ENCODE measurements around the gene HELZ2. TPM values are rescaled to one million over a fixed set of nuclear protein-coding genes. Genes with fewer than 3 reads are reported as not detected.

The HELZ2 gene
- total and polyA plus RNA-seq, 2 donors (not counting 1 experiment from before 2014, with no cell fraction given), result 36.3 to 52.6 TPM

GRCh38 chr20:63598479-63599395 lies 24.7 kb upstream of the HELZ2 start:
- H3K9ac ChIP-seq (ENCODE audit: low read length), result no peak overlapping the region
- H3K27ac ChIP-seq (ENCODE audit: low read length in 2 of 2), result no peak overlapping the region
- no peaks in the 10 kb centered on the region for H3K27me3 ChIP-seq (replicated peaks in 1 of 4; ENCODE audit: control extremely low read depth in 1 of 4, control insufficient read depth in 3 of 4, insufficient read depth in 4 of 4, low read length in 3 of 4)
- DNase-seq (no peak), ATAC-seq (ENCODE audit: low read depth) (no peak)
- intact Hi-C loops (cut with micrococcal nuclease), result no loop called here
- H3K4me3 Mint-ChIP-seq, result no peak overlapping the region
- peaks cover 8% of the 10 kb centered on the region for H3K4me1 Mint-ChIP-seq
- ChIA-PET CTCF (interaction anchor here (1.0 kb wide), 1 partner anchor 44 kb away, joined by 3 read pairs; no protein-coding TSS in a partner anchor), POLR2A (interaction anchor here (0.5 to 0.6 kb wide), 2 partner anchors 27 to 383 kb away, joined by 3 to 4 read pairs; no protein-coding TSS in a partner anchor)
- whole genome bisulfite sequencing (ENCODE audit: insufficient coverage), result 97% methylated on average over 32 of the region's 33 CpGs
- H2AFZ ChIP-seq (ENCODE audit: insufficient read depth, low read depth, low read length, poor library complexity, severe bottlenecking), result no peak overlapping the region
- TF ChIP-seq EZH2 (IDR thresholded peaks at IDR 0.05; ENCODE audit: borderline replicate concordance, insufficient read depth, low read depth, low read length, poor library complexity, severe bottlenecking) (no peak), CTCF (IDR thresholded peaks at IDR 0.05) (no peak)
- H3K4me2 ChIP-seq (replicated peaks; ENCODE audit: low read depth, low read length, poor library complexity, severe bottlenecking), result no peak overlapping the region
- H3K9me3 ChIP-seq (ENCODE audit: control extremely low read depth in 1 of 3, control insufficient read depth in 2 of 3, insufficient read depth in 1 of 3, low read length in 2 of 3), result peaks cover 0 to 9% (median 0%) of the 10 kb centered on the region in 3 donors
- H3K27me3 Mint-ChIP-seq, result no peaks in the 10 kb centered on the region
- H3K4me3 ChIP-seq (ENCODE audit: control extremely low read depth in 1 of 5, extremely low read depth in 1 of 5, insufficient read depth in 1 of 5, low read depth in 2 of 5, low read length in 4 of 5), result no peak overlapping the region
- H3K36me3 ChIP-seq (replicated peaks in 1 of 2; ENCODE audit: control extremely low read depth in 1 of 2, control insufficient read depth in 1 of 2, extremely low read depth in 1 of 2, insufficient read depth in 2 of 2, low read length in 1 of 2), result peaks cover 4 to 61% of the 10 kb centered on the region in 2 experiments
- H4K20me1 ChIP-seq (ENCODE audit: control insufficient read depth, insufficient read depth, low read length, poor library complexity, severe bottlenecking), result peaks cover 8% of the 10 kb centered on the region
- no peaks in the 10 kb centered on the region for H3K9me3 Mint-ChIP-seq (ENCODE audit: insufficient read depth)
- no peak overlapping the region for H3K27ac Mint-ChIP-seq
- H3K79me2 ChIP-seq (ENCODE audit: control insufficient read depth, insufficient read depth, low read length), result peaks cover 1% of the 10 kb centered on the region
- H3K4me1 ChIP-seq (ENCODE audit: control insufficient read depth in 2 of 2, insufficient read depth in 2 of 2, low read length in 2 of 2), result peaks cover 0 to 8% of the 10 kb centered on the region in 2 donors
